ENCODE data around the gene LHX1. TPM values are rescaled to one million over a fixed set of nuclear protein-coding genes. Genes with fewer than 3 reads are reported as not detected.
A peak's percentile ranks its signal among the peaks of the same experiment; 100 is the strongest.

Gene LHX1
- under 1 TPM in 1 of 10 donors, not detected in 9; 0.11 TPM for total RNA-seq
- polyA plus RNA-seq: not detected
- long read RNA-seq, donor 1: 0 reads
- long read RNA-seq, donor 2: 0 reads
- long read RNA-seq, donor 3: 0 reads

DNA sequence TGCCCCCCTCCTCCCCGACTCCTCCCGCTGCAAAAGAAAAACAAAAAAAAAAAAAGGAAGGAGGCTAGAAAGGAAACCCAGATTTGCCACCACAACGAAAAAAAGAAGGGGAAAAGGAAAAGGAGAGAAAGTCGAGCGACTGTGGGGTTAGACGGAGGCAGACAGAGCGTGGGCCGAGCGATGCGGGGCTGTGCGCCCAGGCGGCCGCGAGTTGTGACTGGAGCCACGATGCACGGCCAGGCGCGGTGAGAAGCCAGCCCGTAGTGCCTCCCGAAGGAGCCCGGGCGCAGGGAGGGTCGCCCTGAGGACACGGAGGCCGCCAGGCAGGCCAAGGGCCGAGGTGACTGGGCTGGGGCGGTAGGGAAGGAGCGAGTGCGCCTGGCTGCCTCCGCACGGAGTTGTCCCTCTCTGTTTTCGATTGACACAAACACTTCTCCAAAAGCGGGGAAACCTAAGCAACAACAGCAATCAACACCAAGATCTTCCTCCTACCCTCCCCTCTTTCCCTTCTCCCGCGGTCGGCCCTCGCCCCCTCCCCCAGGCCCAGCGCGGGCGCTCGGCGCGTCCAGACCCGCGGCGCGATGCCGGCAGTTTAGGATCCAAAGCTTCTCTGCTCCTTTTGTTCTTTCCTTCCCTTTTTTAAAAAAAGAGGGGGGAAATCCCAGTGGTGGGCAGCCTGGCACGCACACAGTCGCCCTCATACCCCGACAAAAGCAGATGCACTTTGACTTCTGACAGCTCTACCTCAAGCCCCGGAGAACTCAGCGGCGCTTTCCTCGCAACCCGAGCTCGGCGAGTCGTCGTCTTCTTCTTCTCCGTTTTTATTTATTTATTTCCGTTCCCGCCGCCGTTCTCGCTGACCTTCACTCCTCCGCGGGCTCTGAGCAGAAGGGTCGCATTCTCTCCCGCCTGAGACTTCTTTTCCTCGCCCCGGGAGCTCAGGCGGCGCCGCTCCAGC, at the start of gene LHX1:
Gene LHX1, plus strand, starts transcription at position 475 of the 958 bp plus-strand sequence. CDS start 723 bp downstream, outside the sequence.
- H3K9me3 ChIP-seq: no peaks in the 10 kb centered on the region
- 1 to 3% methylated on average over 74 to 75 of the region's 75 CpGs for WGBS, 2 donors
- no peak for DNase-seq
- no peak for ATAC-seq
- no peaks in the 10 kb centered on the region for H3K36me3 ChIP-seq
- no peak within 1 kb of the TSS for H3K27ac ChIP-seq
- peaks cover 35 to 84% (median 75%) of the 10 kb centered on the region in 9 donors for H3K4me1 ChIP-seq
- H3K4me3 ChIP-seq: peak within 1 kb of the TSS; percentile 5 to 43 (median 24)
- TF ChIP-seq, protein P1, sequence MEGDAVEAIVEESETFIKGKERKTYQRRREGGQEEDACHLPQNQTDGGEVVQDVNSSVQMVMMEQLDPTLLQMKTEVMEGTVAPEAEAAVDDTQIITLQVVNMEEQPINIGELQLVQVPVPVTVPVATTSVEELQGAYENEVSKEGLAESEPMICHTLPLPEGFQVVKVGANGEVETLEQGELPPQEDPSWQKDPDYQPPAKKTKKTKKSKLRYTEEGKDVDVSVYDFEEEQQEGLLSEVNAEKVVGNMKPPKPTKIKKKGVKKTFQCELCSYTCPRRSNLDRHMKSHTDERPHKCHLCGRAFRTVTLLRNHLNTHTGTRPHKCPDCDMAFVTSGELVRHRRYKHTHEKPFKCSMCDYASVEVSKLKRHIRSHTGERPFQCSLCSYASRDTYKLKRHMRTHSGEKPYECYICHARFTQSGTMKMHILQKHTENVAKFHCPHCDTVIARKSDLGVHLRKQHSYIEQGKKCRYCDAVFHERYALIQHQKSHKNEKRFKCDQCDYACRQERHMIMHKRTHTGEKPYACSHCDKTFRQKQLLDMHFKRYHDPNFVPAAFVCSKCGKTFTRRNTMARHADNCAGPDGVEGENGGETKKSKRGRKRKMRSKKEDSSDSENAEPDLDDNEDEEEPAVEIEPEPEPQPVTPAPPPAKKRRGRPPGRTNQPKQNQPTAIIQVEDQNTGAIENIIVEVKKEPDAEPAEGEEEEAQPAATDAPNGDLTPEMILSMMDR (IDR thresholded peaks at IDR 0.05): no peak
- intact Hi-C loops (cut with DNase I): no loop called here
- peaks cover 94 to 100% (median 100%) of the 10 kb centered on the region in 7 donors for H3K27me3 ChIP-seq

DNA sequence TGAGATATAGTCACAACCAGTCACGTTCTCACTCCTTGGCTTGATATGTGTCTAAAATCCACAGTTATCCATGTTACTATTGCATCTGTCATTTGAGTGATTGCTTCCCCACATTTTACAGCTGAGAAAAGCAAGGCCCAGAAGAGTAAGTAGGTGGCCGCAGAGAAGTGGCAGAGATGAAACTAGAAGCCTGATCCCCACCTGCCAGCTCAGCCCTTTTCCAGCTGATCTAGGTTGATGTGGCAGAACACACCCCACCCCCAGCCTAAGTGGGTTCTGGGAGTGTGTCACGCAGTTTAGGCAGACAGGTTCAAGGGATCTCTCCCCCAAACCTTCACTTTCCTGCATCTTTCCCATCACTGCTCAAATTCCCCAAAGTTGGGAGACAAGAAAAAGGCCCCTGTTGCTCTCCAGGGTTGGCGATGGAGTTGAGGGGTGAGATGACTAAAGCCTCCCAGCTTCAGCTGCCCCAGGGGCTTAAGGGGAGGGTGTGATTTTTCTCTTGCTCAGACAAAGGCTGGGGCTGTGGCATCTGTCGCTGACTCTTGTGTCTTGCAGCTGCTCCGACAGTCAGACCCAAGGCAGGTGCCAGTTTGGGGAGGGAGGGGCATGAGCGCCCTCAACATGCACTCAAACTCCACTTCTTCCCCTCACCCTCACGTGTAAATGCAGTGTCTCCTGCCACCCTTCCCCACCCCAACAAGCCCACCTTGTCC, 48.9 kb upstream of the LHX1 start:
- H3K4me3 ChIP-seq: no peak overlapping the region
- no peaks in the 10 kb centered on the region for H3K9me3 ChIP-seq
- ATAC-seq (no peak), DNase-seq (no peak)
- H3K36me3 ChIP-seq: no peaks in the 10 kb centered on the region
- peaks cover 7 to 83% (median 66%) of the 10 kb centered on the region in 7 donors for H3K27me3 ChIP-seq
- H3K27ac ChIP-seq: no peak overlapping the region
- intact Hi-C loops (cut with DNase I): no loop called here
- WGBS, 2 donors: 61 to 65% methylated on average over 8 of the region's 8 CpGs
- peaks cover 0 to 6% (median 0%) of the 10 kb centered on the region in 9 donors for H3K4me1 ChIP-seq
- TF ChIP-seq, protein P1 (IDR thresholded peaks at IDR 0.05): no peak

DNA sequence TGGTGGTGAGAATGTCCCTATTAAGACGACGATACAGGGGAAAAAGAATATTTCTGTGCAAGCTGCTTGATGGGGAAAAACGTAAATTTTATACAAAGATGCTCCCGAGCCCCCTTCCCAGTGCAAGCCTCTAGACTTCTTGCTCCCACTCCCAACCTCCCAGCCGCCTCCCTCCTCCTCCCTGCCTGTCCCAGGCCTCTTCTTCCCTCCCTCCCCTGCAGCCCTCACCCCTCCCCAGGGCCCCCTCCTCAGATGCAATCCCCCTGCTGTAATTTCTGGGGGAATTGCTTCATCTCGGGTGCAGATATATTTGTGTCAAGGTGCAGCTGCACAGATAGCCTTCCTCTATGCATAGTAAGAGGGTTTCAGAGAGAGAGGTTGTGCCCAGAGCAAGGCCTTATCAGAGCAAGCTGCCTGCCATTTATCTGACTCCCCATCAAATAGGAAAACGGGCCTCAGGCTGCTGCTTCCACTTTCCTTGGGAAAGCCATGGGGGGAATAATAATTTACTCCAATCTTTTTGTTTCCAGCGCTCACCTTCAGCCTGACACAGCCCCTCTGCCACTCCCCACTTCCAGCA, 47.4 kb upstream of the LHX1 start:
- TF ChIP-seq, protein P1 (IDR thresholded peaks at IDR 0.05): no peak
- Histone ChIP-seq H3K27me3 (peaks cover 0 to 73% (median 51%) of the 10 kb centered on the region in 7 donors), H3K4me1 (peaks cover 0 to 2% (median 0%) of the 10 kb centered on the region in 9 donors), H3K9me3 (no peaks in the 10 kb centered on the region), H3K4me3 (no peak overlapping the region), H3K27ac (no peak overlapping the region), H3K36me3 (no peaks in the 10 kb centered on the region)
- ATAC-seq (no peak), DNase-seq (no peak)
- intact Hi-C loops (cut with DNase I): loop anchor here in 2 of 10 donors (5.0 to 10.0 kb wide), 2 partner anchors 37 to 65 kb away; no protein-coding TSS in a partner anchor
- WGBS, 2 donors: 49 to 54% methylated on average over 8 of the region's 8 CpGs

All from heart right ventricle (tissue), 16 donors.